Measurements from ENCODE around the gene RARG. TPM values are rescaled to one million over a fixed set of nuclear protein-coding genes. Genes with fewer than 3 reads are reported as not detected.
A peak's percentile ranks its signal among the peaks of the same experiment; 100 is the strongest.

RARG gene
- polyA plus RNA-seq, 3 donors, result 1.8 to 14.6 (median 2.3) TPM

DNA sequence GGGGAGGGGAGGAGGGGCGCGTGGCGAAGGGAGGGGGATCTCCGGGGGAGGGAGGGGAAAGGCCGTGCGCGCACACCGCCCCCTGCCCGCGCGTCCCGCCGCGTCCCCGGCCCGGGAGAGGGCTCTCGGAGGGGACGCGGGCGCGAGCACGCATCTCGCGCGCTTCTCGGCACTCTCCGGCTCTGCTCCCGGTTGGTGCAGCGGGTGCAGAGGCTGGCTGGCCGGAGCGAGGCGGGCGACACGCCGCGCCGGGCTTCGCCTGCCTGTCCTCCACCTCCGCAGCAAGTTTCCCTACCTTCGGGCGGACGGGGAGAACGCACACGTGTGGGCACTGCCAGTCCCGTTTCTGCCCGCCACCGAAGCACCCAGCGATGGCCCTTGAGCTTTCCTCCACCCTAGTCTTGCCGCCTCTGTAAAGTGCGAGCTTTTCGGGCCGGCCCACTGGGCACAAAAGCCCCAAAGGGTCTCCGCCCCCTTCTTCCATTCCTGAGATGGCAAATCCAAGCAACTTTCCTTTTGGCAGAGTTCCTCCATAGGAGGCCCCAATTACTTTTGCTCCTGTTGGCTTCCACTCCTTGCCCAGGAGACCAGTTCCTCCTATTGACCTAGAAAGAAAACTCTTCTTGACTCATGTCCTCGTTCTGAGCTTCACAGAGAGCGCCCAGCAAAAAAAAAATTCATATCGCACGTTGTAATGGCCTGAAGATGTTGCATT is 50.9 kb downstream of the RARG start:
- WGBS (ENCODE audit: insufficient coverage), result 2% methylated on average over 55 of the region's 57 CpGs
- Histone ChIP-seq H3K27me3 (ENCODE audit: control insufficient read depth in 2 of 2, insufficient read depth in 2 of 2, low read length in 2 of 2) (no peaks in the 10 kb centered on the region), H3K36me3 (replicated peaks in 1 of 2; ENCODE audit: control insufficient read depth in 1 of 2, insufficient read depth in 2 of 2, low read length in 2 of 2) (peaks cover 24 to 34% of the 10 kb centered on the region in 2 donors), H3K4me1 (ENCODE audit: control insufficient read depth in 1 of 2, insufficient read depth in 2 of 2, low read length in 2 of 2) (peaks cover 34 to 43% of the 10 kb centered on the region in 2 donors), H3K9ac (ENCODE audit: insufficient read depth, low read length, poor library complexity, severe bottlenecking) (peak overlapping the region; percentile 73), H3K27ac (ENCODE audit: low read depth in 1 of 2, low read length in 2 of 2) (peak overlapping the region; percentile 89), H4K20me1 (ENCODE audit: insufficient read depth, low read length) (peaks cover 48% of the 10 kb centered on the region), H3K4me3 (replicated peaks in 1 of 3; ENCODE audit: low read depth in 2 of 3, low read length in 3 of 3) (peak overlapping the region; percentile 80 to 90 (median 84)), H3K9me3 (replicated peaks in 1 of 2; ENCODE audit: control insufficient read depth in 1 of 2, insufficient read depth in 1 of 2, low read length in 2 of 2) (no peaks in the 10 kb centered on the region), H2AFZ (ENCODE audit: insufficient read depth, low read depth, low read length, poor library complexity, severe bottlenecking) (peak overlapping the region; percentile 98), H3K4me2 (replicated peaks; ENCODE audit: extremely low read depth, low read length, poor library complexity, severe bottlenecking) (peak overlapping the region; percentile 85), H3K79me2 (ENCODE audit: insufficient read depth, low read length) (peaks cover 47% of the 10 kb centered on the region)
- intact Hi-C loops (cut with micrococcal nuclease), result no loop called here
- Mint-ChIP-seq H3K4me3 (peak overlapping the region; percentile 93 to 95), H3K27ac (peak overlapping the region; percentile 70 to 95 (median 89)), H3K36me3 (peaks cover 23 to 36% of the 10 kb centered on the region in 2 donors), H3K27me3 (ENCODE audit: low read depth in 3 of 3) (no peaks in the 10 kb centered on the region), H3K4me1 (peaks cover 43% of the 10 kb centered on the region), H3K9me3 (no peaks in the 10 kb centered on the region)
- TF ChIP-seq, protein P1, sequence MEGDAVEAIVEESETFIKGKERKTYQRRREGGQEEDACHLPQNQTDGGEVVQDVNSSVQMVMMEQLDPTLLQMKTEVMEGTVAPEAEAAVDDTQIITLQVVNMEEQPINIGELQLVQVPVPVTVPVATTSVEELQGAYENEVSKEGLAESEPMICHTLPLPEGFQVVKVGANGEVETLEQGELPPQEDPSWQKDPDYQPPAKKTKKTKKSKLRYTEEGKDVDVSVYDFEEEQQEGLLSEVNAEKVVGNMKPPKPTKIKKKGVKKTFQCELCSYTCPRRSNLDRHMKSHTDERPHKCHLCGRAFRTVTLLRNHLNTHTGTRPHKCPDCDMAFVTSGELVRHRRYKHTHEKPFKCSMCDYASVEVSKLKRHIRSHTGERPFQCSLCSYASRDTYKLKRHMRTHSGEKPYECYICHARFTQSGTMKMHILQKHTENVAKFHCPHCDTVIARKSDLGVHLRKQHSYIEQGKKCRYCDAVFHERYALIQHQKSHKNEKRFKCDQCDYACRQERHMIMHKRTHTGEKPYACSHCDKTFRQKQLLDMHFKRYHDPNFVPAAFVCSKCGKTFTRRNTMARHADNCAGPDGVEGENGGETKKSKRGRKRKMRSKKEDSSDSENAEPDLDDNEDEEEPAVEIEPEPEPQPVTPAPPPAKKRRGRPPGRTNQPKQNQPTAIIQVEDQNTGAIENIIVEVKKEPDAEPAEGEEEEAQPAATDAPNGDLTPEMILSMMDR (IDR thresholded peaks at IDR 0.05), result no peak
- peak; percentile 39 to 57 (median 50) for DNase-seq

DNA sequence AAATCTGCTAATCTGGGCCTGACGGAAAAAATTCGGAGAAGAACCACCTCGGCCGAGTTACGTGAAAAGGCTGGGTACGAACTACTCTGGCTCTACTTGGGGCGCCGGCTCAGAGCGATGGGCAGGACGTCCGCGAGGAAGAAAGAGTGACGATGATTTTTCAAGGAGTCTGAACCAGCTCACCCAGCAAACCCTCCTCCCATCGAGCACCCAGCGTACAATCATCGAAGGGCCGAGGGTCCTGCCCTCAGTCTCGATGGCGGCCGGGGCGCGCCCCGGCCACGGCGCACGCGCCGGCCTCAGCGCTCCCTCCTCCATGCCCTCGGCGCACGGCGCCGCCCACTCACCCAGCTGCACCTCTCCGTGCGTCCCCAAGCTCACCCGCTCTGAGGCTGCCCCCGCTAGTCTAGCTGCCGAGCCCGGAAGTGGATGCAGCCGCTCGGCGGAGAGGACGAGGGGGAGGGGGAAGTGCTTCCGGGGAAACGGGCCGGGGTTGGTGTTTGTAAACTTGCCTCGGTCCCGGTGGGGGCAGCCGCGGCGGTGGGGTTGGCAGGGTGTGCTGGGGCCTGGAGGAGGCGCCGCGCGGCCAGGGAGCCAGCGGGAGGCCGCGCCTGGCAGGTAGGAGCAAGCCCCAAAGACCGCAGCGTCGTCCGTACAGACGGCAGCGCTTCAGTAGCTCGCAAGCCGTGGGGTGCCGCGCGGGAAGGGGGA is 51.6 kb downstream of the RARG start, which contains the start of the genes CSAD and ZNF740:
TSS of gene CSAD (minus strand) at position 706 of the 711 bp plus-strand sequence. CDS start 7,455 bp downstream, outside the sequence.
TSS of gene ZNF740 (plus strand) at position 503 of the 711 bp plus-strand sequence. CDS start 1,262 bp downstream, outside the sequence.
- Histone ChIP-seq H4K20me1 (ENCODE audit: insufficient read depth, low read length) (peaks cover 43% of the 10 kb centered on the region), H3K79me2 (ENCODE audit: insufficient read depth, low read length) (peaks cover 42% of the 10 kb centered on the region), H3K27ac (ENCODE audit: low read depth in 1 of 2, low read length in 2 of 2) (peak within 1 kb of the TSS; percentile 89), H3K27me3 (ENCODE audit: control insufficient read depth in 2 of 2, insufficient read depth in 2 of 2, low read length in 2 of 2) (no peaks in the 10 kb centered on the region), H3K4me3 (replicated peaks in 1 of 3; ENCODE audit: low read depth in 2 of 3, low read length in 3 of 3) (peak within 1 kb of the TSS; percentile 80 to 90 (median 84)), H2AFZ (ENCODE audit: insufficient read depth, low read depth, low read length, poor library complexity, severe bottlenecking) (peak within 1 kb of the TSS; percentile 98), H3K4me1 (ENCODE audit: control insufficient read depth in 1 of 2, insufficient read depth in 2 of 2, low read length in 2 of 2) (peaks cover 34 to 43% of the 10 kb centered on the region in 2 donors), H3K9me3 (replicated peaks in 1 of 2; ENCODE audit: control insufficient read depth in 1 of 2, insufficient read depth in 1 of 2, low read length in 2 of 2) (no peaks in the 10 kb centered on the region), H3K4me2 (replicated peaks; ENCODE audit: extremely low read depth, low read length, poor library complexity, severe bottlenecking) (peak within 1 kb of the TSS; percentile 85), H3K36me3 (replicated peaks in 1 of 2; ENCODE audit: control insufficient read depth in 1 of 2, insufficient read depth in 2 of 2, low read length in 2 of 2) (peaks cover 17 to 26% of the 10 kb centered on the region in 2 donors), H3K9ac (ENCODE audit: insufficient read depth, low read length, poor library complexity, severe bottlenecking) (peak within 1 kb of the TSS; percentile 73)
- Mint-ChIP-seq H3K4me3 (peak within 1 kb of the TSS; percentile 93 to 95), H3K36me3 (peaks cover 15 to 29% of the 10 kb centered on the region in 2 donors), H3K27ac (peak within 1 kb of the TSS; percentile 89 to 95 (median 94)), H3K4me1 (peaks cover 43% of the 10 kb centered on the region), H3K27me3 (ENCODE audit: low read depth in 3 of 3) (no peaks in the 10 kb centered on the region), H3K9me3 (no peaks in the 10 kb centered on the region)
- TF ChIP-seq, protein P1 (IDR thresholded peaks at IDR 0.05), result no peak
- intact Hi-C loops (cut with micrococcal nuclease), result no loop called here
- DNase-seq, result peak; percentile 93 to 95 (median 93)
- whole genome bisulfite sequencing (ENCODE audit: insufficient coverage), result under 1% methylated on average over 60 of the region's 70 CpGs

Measured in CD14-positive monocyte (primary cell).